Nephron (organoid): ENCODE data around the gene COPB1.

ENCODE experiments used
- H3K27ac Mint-ChIP-seq, 3 experiments: 2 replicates each; pipeline ENCODE4 v1.8.0; 2020; ENCODE audit warnings: mixed read lengths in 3 of 3, mild to moderate bottlenecking in 2 of 3, moderate library complexity in 1 of 3
- H3K27me3 Mint-ChIP-seq: 2 replicates; pipeline ENCODE4 v1.8.0; 2021; ENCODE audit warnings: low read depth, mild to moderate bottlenecking, moderate library complexity, mixed read lengths
- H3K36me3 Mint-ChIP-seq: 2 replicates; pipeline ENCODE4 v1.8.0; 2020; ENCODE audit warnings: low read depth, mixed read lengths
- H3K4me1 Mint-ChIP-seq: 2 replicates; pipeline ENCODE4 v1.8.0; 2020; ENCODE audit warnings: mixed read lengths
- H3K4me3 Mint-ChIP-seq, 3 experiments: 2 replicates each; pipeline ENCODE4 v1.8.0; 2020; ENCODE audit warnings: mild to moderate bottlenecking in 3 of 3, mixed read lengths in 3 of 3, moderate library complexity in 2 of 3
- H3K9me3 Mint-ChIP-seq: 2 replicates; pipeline ENCODE4 v1.8.0; 2020; ENCODE audit warnings: mixed read lengths
- CTCF ChIP-seq, 3 experiments: fragments of 200-600 bp; sonication (generic); IDR thresholded peaks; one replicate each; pipeline ENCODE4 v1.5.0; 2021; ENCODE audit warnings: antibody characterized with exemption in 3 of 3; ENCODE audit not compliant: unreplicated experiment in 3 of 3

Gene COPB1

GRCh38 chr11:14435717-14436512 is 63.7 kb downstream of the COPB1 start:
- Mint-ChIP-seq H3K27ac (no peak overlapping the region), H3K27me3 (no peaks in the 10 kb centered on the region), H3K4me1 (no peaks in the 10 kb centered on the region), H3K9me3 (peaks cover 12% of the 10 kb centered on the region), H3K4me3 (no peak overlapping the region), H3K36me3 (no peaks in the 10 kb centered on the region)
- no peak for TF ChIP-seq CTCF (IDR thresholded peaks at IDR 0.05; ENCODE audit: unreplicated experiment in 3 of 3)

GRCh38 chr11:14425621-14426020 is 74.0 kb downstream of the COPB1 start:
- TF ChIP-seq CTCF (IDR thresholded peaks at IDR 0.05; ENCODE audit: unreplicated experiment in 3 of 3), result no peak
- H3K27ac Mint-ChIP-seq, result peak overlapping the region in 1 of 3 experiments; percentile 16
- no peaks in the 10 kb centered on the region for H3K27me3 Mint-ChIP-seq
- no peak overlapping the region for H3K4me3 Mint-ChIP-seq
- H3K4me1 Mint-ChIP-seq, result no peaks in the 10 kb centered on the region
- no peaks in the 10 kb centered on the region for H3K36me3 Mint-ChIP-seq
- H3K9me3 Mint-ChIP-seq, result peaks cover 6% of the 10 kb centered on the region

- Mint-ChIP-seq H3K9me3 (no peaks in the 10 kb centered on the region), H3K27ac (no peak overlapping the region), H3K4me1 (no peaks in the 10 kb centered on the region), H3K27me3 (no peaks in the 10 kb centered on the region), H3K4me3 (no peak overlapping the region), H3K36me3 (no peaks in the 10 kb centered on the region)
- TF ChIP-seq CTCF (IDR thresholded peaks at IDR 0.05; ENCODE audit: unreplicated experiment in 3 of 3), result no peak
Observed at GRCh38 chr11:14424096-14424495, 75.5 kb downstream of the COPB1 start.

GRCh38 chr11:14423633-14424032 is 76.0 kb downstream of the COPB1 start:
- no peaks in the 10 kb centered on the region for H3K4me1 Mint-ChIP-seq
- no peaks in the 10 kb centered on the region for H3K36me3 Mint-ChIP-seq
- no peaks in the 10 kb centered on the region for H3K27me3 Mint-ChIP-seq
- TF ChIP-seq CTCF (IDR thresholded peaks at IDR 0.05; ENCODE audit: unreplicated experiment in 3 of 3), result no peak
- H3K9me3 Mint-ChIP-seq, result no peaks in the 10 kb centered on the region
- no peak overlapping the region for H3K27ac Mint-ChIP-seq
- no peak overlapping the region for H3K4me3 Mint-ChIP-seq

GRCh38 chr11:14422814-14423182 is 76.8 kb downstream of the COPB1 start:
- H3K27me3 Mint-ChIP-seq, result no peaks in the 10 kb centered on the region
- no peak for TF ChIP-seq CTCF (IDR thresholded peaks at IDR 0.05; ENCODE audit: unreplicated experiment in 3 of 3)
- H3K36me3 Mint-ChIP-seq, result no peaks in the 10 kb centered on the region
- H3K4me1 Mint-ChIP-seq, result no peaks in the 10 kb centered on the region
- no peaks in the 10 kb centered on the region for H3K9me3 Mint-ChIP-seq
- no peak overlapping the region for H3K4me3 Mint-ChIP-seq
- H3K27ac Mint-ChIP-seq, result no peak overlapping the region
